K562 (cell line): Measurements from ENCODE around the gene HLA-E. TPM values are rescaled to one million over a fixed set of nuclear protein-coding genes. Genes with fewer than 3 reads are reported as not detected.

Experiments
- ARNT ChIP-seq, 2 experiments: fragments of 450-650 bp; IDR thresholded peaks; 2 replicates each; pipeline ENCODE4 v1.6.1; 2016; ENCODE audit warnings: mild to moderate bottlenecking in 1 of 2
- BRCA1 ChIP-seq, 2 experiments: fragments of 450-650 bp in 1 of 2; sonication (generic) in 1 of 2; formaldehyde crosslinking in 1 of 2; IDR thresholded peaks; 2 replicates each; pipeline versions ENCODE4 v1.5.0 to v1.6.1; 2017 to 2020; ENCODE audit warnings: mild to moderate bottlenecking in 1 of 2, missing genetic modification reagents in 1 of 2
- CSDE1 ChIP-seq, 2 experiments: fragments of 450-650 bp; IDR thresholded peaks; 2 replicates each; pipeline ENCODE4 v1.6.1; 2016; ENCODE audit warnings: mild to moderate bottlenecking in 1 of 2
- CXXC5 ChIP-seq: fragments of 250-450 bp; sonication (Bioruptor Pico); IDR thresholded peaks from 2 replicates; pipeline ENCODE4 v1.8.0; 2022; ENCODE audit warnings: inconsistent platforms, mild to moderate bottlenecking, moderate library complexity
- HLTF ChIP-seq: fragments of 450-650 bp; IDR thresholded peaks from 2 replicates; pipeline ENCODE4 v1.6.1; 2016
- MAFG ChIP-seq: fragments of 450-650 bp; conservative IDR thresholded peaks from 2 replicates; pipeline ENCODE4 v1.6.1; 2016; ENCODE audit warnings: missing genetic modification characterization, missing compliant biosample characterization
- MCM2 ChIP-seq: fragments of 450-650 bp; IDR thresholded peaks from 2 replicates; pipeline ENCODE4 v1.6.1; 2017; ENCODE audit warnings: low read depth, mild to moderate bottlenecking
- NR2C1 ChIP-seq, 2 experiments: fragments of 450-650 bp; IDR thresholded peaks; 2 replicates each; pipeline ENCODE4 v1.6.1; 2017; ENCODE audit warnings: mild to moderate bottlenecking in 2 of 2, antibody characterized with exemption in 1 of 2, inconsistent platforms in 1 of 2, missing compliant biosample characterization in 1 of 2, missing genetic modification characterization in 1 of 2
- NR2C2 ChIP-seq, 2 experiments: fragments of 200-800 bp in 1 of 2; sonication (Bioruptor generic) in 1 of 2; sonication (generic) in 1 of 2; formaldehyde crosslinking in 1 of 2; IDR thresholded peaks; 2 replicates each; pipeline versions ENCODE4 v1.6.1 to v1.8.0; 2016 to 2022; ENCODE audit warnings: mild to moderate bottlenecking in 1 of 2, missing compliant biosample characterization in 1 of 2, missing genetic modification characterization in 1 of 2, missing genetic modification reagents in 1 of 2
- SRF ChIP-seq, 2 experiments: fragments of 250-450, 450-650 bp in 1 of 2; sonication (Bioruptor Pico) in 1 of 2; sonication (generic) in 1 of 2; formaldehyde crosslinking; IDR thresholded peaks; 2 replicates each; pipeline versions ENCODE4 v1.5.0 to v1.5.1; 2020 to 2022; ENCODE audit warnings: mild to moderate bottlenecking in 1 of 2, missing genetic modification reagents in 1 of 2
- TFAM ChIP-seq: fragments of 250-450 bp; sonication (Bioruptor Pico); conservative IDR thresholded peaks from 2 replicates; pipeline ENCODE4 v1.5.0; 2021; ENCODE audit warnings: mild to moderate bottlenecking, moderate library complexity
- ZNF124 ChIP-seq: sonication (generic); formaldehyde crosslinking; IDR thresholded peaks from 2 replicates; pipeline ENCODE4 v1.8.1; 2022; ENCODE audit warnings: missing genetic modification reagents
- ZNF175 ChIP-seq: fragments of 200-800 bp; sonication (Bioruptor generic); IDR thresholded peaks from 2 replicates; pipeline ENCODE4 v1.6.1; 2016; ENCODE audit warnings: low read depth, mild to moderate bottlenecking, missing genetic modification characterization, missing compliant biosample characterization
- ZNF77 ChIP-seq: fragments of 250-450 bp; sonication (Bioruptor Pico); IDR thresholded peaks from 2 replicates; pipeline ENCODE4 v1.5.0; 2020
- polyA plus RNA-seq, 8 experiments: library from polyadenylated mRNA; depleted of rRNA in 4 of 8; stranded (reverse) in 5 of 8; unstranded in 3 of 8; fragments of >200 nt; fragmentation: Nextera tagmentation in 2 of 8; fragmentation: Illumina TruSeq in 1 of 8; extraction: Ambion mirVana in 2 of 8; extraction: Trizol in 1 of 8; gene quantifications; 2 replicates each; pipeline versions ENCODE4 v1.2.1 to v1.2.3, GENCODE V29; 2011 to 2014; ENCODE audit warnings: inconsistent platforms in 1 of 8, missing spikeins in 1 of 8
- total RNA-seq, 7 experiments: library from RNA; depleted of rRNA in 6 of 7; stranded (reverse); fragments of >200 nt in 6 of 7; fragmentation: Illumina TruSeq in 2 of 7; extraction: Trizol in 2 of 7; gene quantifications; 2 replicates each; pipeline versions ENCODE4 v1.2.1 to v1.2.3, GENCODE V29; 2011 to 2021; ENCODE audit warnings: low replicate concordance in 1 of 7

The HLA-E gene
- total and polyA plus RNA-seq, 9 of the 15 experiments (the other 6 are each of a cell fraction or from before 2014, with no cell fraction given): 3.2 to 39.9 (median 26.8) TPM

DNA sequence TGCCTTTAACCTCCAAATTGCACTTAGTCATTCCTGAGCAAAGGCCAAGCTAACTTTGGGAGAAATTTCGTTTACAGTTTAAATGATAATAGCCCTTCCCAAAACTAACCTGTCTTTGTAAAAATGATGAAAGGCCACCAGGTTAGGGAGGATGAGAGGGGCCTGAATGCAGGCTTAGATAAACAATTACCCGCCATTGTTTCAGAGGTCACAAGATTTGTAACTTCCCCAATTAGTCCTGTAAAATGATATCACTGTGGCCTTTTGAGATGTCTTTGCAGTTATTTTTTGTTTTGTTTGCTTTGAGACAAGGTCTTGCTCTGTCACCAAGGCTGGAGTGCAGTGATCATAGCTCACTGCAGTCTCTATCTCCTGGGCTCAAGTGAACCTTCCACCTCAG lies 40.7 kb downstream of the HLA-E start (continued):
- no peak for TF ChIP-seq BRCA1 (IDR thresholded peaks at IDR 0.05)
- no peak for TF ChIP-seq BRCA1 (CRISPR knock-in tag; IDR thresholded peaks at IDR 0.05)
- TF ChIP-seq ARNT (IDR thresholded peaks at IDR 0.05): no peak
- TF ChIP-seq MAFG (tag): peak; percentile 44; the same call in 1 of the 2 replicates
- no peak for TF ChIP-seq NR2C1 (IDR thresholded peaks at IDR 0.05)
- TF ChIP-seq NR2C1 (tag; IDR thresholded peaks at IDR 0.05): peak; percentile 62
- no peak for TF ChIP-seq SRF (CRISPR knock-in tag; IDR thresholded peaks at IDR 0.05)
- TF ChIP-seq ZNF77 (CRISPR knock-in tag): no peak
- 0 out of 2 replicates have a peak, but pooled peaks have one; percentile 28 for TF ChIP-seq ZNF175 (CRISPR knock-in tag)
- TF ChIP-seq TFAM (CRISPR knock-in tag): no peak
- no peak for TF ChIP-seq CSDE1 (IDR thresholded peaks at IDR 0.05)
- no peak for TF ChIP-seq MCM2
- TF ChIP-seq CXXC5 (CRISPR knock-in tag): no peak
- TF ChIP-seq ZNF124 (CRISPR knock-in tag): no peak
- no peak for TF ChIP-seq HLTF
- no peak for TF ChIP-seq NR2C2 (CRISPR knock-in tag; IDR thresholded peaks at IDR 0.05)
- peak; percentile 66 for TF ChIP-seq NR2C2 (tag; IDR thresholded peaks at IDR 0.05)
